ENCODE measurements around the gene ABCD2. TPM values are rescaled to one million over a fixed set of nuclear protein-coding genes. Genes with fewer than 3 reads are reported as not detected.
"Not testable (repeated sequence)": the region's sequence is repeated elsewhere in the genome, so short reads cannot be mapped to it uniquely, and the experiment has no call there.

Gene ABCD2
- total RNA-seq, 2 experiments from 2014 or later = 2.1 to 2.3 TPM

GRCh38 chr12:39612250-39612649 lies 7.4 kb downstream of the ABCD2 start:
- H3K27ac Mint-ChIP-seq = no peak overlapping the region
- H3K4me3 Mint-ChIP-seq = no peak overlapping the region
- ATAC-seq = no peak
- peaks cover 34% of the 10 kb centered on the region for H3K4me1 Mint-ChIP-seq
- ChIA-PET CTCF (interaction anchor here (1.1 to 1.7 kb wide), 2 partner anchors 19 to 65 kb away, joined by 3 read pairs; no protein-coding TSS in a partner anchor), POLR2A (no interaction called here)
- no peak for DNase-seq
- peaks cover 7% of the 10 kb centered on the region for H3K36me3 Mint-ChIP-seq (ENCODE audit: low read depth)
- H3K9me3 Mint-ChIP-seq (ENCODE audit: low read depth) = no peaks in the 10 kb centered on the region
- intact Hi-C loops (cut with DNase I, micrococcal nuclease) = no loop called here
- no peaks in the 10 kb centered on the region for H3K27me3 Mint-ChIP-seq

DNA sequence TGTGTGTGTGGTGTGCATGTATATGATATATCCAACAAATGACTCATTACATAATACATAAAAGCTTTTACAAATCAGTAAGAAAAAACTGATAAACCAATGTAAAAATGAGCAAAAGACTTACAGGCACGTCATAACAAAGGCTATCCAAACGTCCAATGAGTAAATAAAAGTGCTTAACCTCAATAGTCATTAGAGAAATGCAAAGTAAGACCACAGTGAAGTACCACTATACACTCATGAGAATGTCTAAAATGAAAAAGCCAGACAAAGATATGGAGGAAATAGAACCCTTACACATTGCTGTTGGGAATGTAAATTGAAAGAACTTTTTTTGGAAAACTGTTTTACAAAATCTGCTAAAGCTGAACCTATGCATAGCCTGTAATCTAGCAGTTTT lies 7.8 kb downstream of the ABCD2 start:
- intact Hi-C loops (cut with DNase I, micrococcal nuclease) = no loop called here
- Mint-ChIP-seq H3K4me3 (no peak overlapping the region), H3K27ac (no peak overlapping the region), H3K4me1 (peaks cover 34% of the 10 kb centered on the region), H3K27me3 (no peaks in the 10 kb centered on the region), H3K9me3 (ENCODE audit: low read depth) (no peaks in the 10 kb centered on the region), H3K36me3 (ENCODE audit: low read depth) (peaks cover 7% of the 10 kb centered on the region)
- CTCF ChIA-PET = interaction anchor here (1.4 to 1.7 kb wide), 2 partner anchors 17 to 18 kb away, joined by 3 read pairs; no protein-coding TSS in a partner anchor
- POLR2A ChIA-PET = no interaction called here
- DNase-seq (no peak), ATAC-seq (no peak)

GRCh38 chr12:39610436-39611025 lies 9.1 kb downstream of the ABCD2 start:
- Mint-ChIP-seq H3K27ac (no peak overlapping the region), H3K9me3 (ENCODE audit: low read depth) (no peaks in the 10 kb centered on the region), H3K4me1 (peaks cover 31% of the 10 kb centered on the region), H3K4me3 (no peak overlapping the region), H3K27me3 (no peaks in the 10 kb centered on the region), H3K36me3 (ENCODE audit: low read depth) (peaks cover 9% of the 10 kb centered on the region)
- intact Hi-C loops (cut with DNase I, micrococcal nuclease) = no loop called here
- no peak for DNase-seq
- ChIA-PET CTCF (interaction anchor here (1.4 to 2.1 kb wide), 2 partner anchors 9 to 18 kb away, joined by 3 to 7 read pairs; partner anchors contain the start of gene ABCD2), POLR2A (no interaction called here)
- ATAC-seq = no peak

DNA sequence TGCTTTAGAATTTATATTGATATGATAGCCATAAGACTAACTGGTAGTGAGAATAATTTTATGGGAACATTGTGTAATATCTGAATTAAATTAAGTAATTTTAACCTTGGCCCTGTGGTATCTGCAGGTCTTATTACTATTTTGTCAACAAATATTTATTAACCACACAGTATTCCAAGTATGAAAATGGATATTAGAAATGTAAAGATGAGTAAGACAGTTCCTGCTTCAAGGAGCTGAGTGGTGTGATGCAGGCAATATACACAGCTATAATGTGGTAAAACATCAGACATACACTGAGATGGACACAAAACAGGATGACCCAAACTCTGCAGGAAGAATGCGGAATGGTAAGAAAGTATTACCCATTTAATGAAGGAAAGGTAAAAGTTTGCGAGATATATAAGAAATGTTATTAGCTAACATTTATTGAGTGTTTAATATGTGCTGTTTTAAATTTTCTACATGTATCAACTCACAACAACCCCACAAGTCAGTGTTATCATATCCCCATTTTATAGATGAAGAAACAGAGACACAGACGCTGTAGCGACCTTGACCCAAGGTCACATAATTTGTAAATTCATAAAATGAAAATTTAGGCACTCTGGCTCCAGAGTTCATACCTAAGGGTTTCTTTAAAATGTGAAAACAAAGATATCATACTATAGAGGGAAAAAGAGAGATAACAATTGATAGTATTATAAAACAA lies 12.7 kb downstream of the ABCD2 start:
- intact Hi-C loops (cut with DNase I, micrococcal nuclease) = no loop called here
- Mint-ChIP-seq H3K4me3 (no peak overlapping the region), H3K36me3 (ENCODE audit: low read depth) (peaks cover 6% of the 10 kb centered on the region), H3K9me3 (ENCODE audit: low read depth) (no peaks in the 10 kb centered on the region), H3K27me3 (no peaks in the 10 kb centered on the region), H3K27ac (no peak overlapping the region), H3K4me1 (peaks cover 14% of the 10 kb centered on the region)
- ChIA-PET POLR2A (no interaction called here), CTCF (interaction anchor here (0.8 to 3.0 kb wide), 2 partner anchors 9 to 13 kb away, joined by 3 to 10 read pairs; partner anchors contain the start of gene ABCD2)
- DNase-seq (no peak), ATAC-seq (no peak)

DNA sequence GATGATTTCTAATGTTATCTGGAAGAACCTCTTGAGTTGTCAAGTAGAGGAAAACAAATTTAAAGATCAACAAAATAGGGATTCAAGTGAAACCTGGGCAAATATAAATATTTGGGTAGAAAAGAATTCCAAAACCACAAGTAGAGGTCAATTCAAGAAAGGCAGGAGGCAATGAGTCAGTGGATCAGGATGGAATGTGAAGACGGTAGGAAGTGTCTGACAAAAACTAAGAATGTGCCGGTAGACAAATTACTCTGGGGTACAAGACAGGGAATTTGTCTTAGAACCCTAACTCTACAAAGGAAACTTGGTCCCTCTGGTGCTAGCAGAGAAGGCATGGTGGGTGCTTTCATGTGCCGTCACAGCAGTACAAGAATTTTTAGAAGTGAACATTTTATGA lies 13.6 kb downstream of the ABCD2 start:
- ATAC-seq (no peak), DNase-seq (no peak)
- Mint-ChIP-seq H3K36me3 (ENCODE audit: low read depth) (peaks cover 7% of the 10 kb centered on the region), H3K27ac (no peak overlapping the region), H3K9me3 (ENCODE audit: low read depth) (no peaks in the 10 kb centered on the region), H3K4me1 (peaks cover 8% of the 10 kb centered on the region), H3K27me3 (no peaks in the 10 kb centered on the region), H3K4me3 (no peak overlapping the region)
- CTCF ChIA-PET = interaction anchor here (0.8 to 3.0 kb wide), 6 partner anchors 10 to 43 kb away, joined by 3 to 10 read pairs (median 4); partner anchors contain the start of gene ABCD2
- intact Hi-C loops (cut with DNase I, micrococcal nuclease) = no loop called here
- POLR2A ChIA-PET = no interaction called here

GRCh38 chr12:39605501-39605900 lies 14.1 kb downstream of the ABCD2 start:
- H3K27ac Mint-ChIP-seq = no peak overlapping the region
- peaks cover 7% of the 10 kb centered on the region for H3K36me3 Mint-ChIP-seq (ENCODE audit: low read depth)
- ChIA-PET POLR2A (no interaction called here), CTCF (interaction anchor here (0.9 to 3.0 kb wide), 7 partner anchors 10 to 43 kb away, joined by 3 to 10 read pairs (median 4); partner anchors contain the start of gene ABCD2)
- intact Hi-C loops (cut with DNase I, micrococcal nuclease) = no loop called here
- no peak for DNase-seq
- no peaks in the 10 kb centered on the region for H3K9me3 Mint-ChIP-seq (ENCODE audit: low read depth)
- H3K27me3 Mint-ChIP-seq = no peaks in the 10 kb centered on the region
- ATAC-seq = no peak
- H3K4me3 Mint-ChIP-seq = no peak overlapping the region
- H3K4me1 Mint-ChIP-seq = peaks cover 8% of the 10 kb centered on the region

DNA sequence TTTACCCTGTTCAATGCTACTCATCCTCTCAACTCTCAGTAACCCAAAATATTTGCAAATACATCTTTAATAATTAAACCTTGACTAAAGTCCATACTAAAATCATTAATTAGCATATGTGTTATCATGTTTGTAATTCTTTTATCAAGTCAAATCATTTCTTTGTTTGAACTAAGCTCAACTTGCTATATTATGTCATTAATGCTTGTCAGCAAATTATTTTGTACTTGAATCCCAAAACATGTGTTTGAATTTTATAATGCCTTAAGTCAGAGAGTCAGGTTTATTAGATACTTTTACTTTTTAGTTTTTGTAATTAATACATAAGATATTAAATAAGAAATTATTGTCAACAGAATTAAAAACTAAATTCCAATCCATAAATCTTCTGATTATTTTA lies 16.5 kb downstream of the ABCD2 start:
- ATAC-seq = no peak
- no peak for DNase-seq
- POLR2A ChIA-PET = no interaction called here
- Mint-ChIP-seq H3K36me3 (ENCODE audit: low read depth) (peaks cover 7% of the 10 kb centered on the region), H3K27me3 (no peaks in the 10 kb centered on the region), H3K9me3 (ENCODE audit: low read depth) (no peaks in the 10 kb centered on the region), H3K4me3 (no peak overlapping the region), H3K27ac (no peak overlapping the region), H3K4me1 (peaks cover 8% of the 10 kb centered on the region)
- intact Hi-C loops (cut with DNase I, micrococcal nuclease) = no loop called here
- CTCF ChIA-PET = no interaction called here

- DNase-seq; H3K4me3 Mint-ChIP-seq; intact Hi-C loops (cut with DNase I, micrococcal nuclease); H3K4me1 Mint-ChIP-seq; H3K36me3 Mint-ChIP-seq (ENCODE audit: low read depth); H3K9me3 Mint-ChIP-seq (ENCODE audit: low read depth); ATAC-seq; H3K27ac Mint-ChIP-seq; H3K27me3 Mint-ChIP-seq; POLR2A ChIA-PET: not testable (repeated sequence)
- CTCF ChIA-PET = interaction anchor here (0.9 kb wide), 1 partner anchor 12 kb away, joined by 4 read pairs; no protein-coding TSS in a partner anchor
These were observed 17.7 kb downstream of the ABCD2 start for GRCh38 chr12:39601951-39602350.

DNA sequence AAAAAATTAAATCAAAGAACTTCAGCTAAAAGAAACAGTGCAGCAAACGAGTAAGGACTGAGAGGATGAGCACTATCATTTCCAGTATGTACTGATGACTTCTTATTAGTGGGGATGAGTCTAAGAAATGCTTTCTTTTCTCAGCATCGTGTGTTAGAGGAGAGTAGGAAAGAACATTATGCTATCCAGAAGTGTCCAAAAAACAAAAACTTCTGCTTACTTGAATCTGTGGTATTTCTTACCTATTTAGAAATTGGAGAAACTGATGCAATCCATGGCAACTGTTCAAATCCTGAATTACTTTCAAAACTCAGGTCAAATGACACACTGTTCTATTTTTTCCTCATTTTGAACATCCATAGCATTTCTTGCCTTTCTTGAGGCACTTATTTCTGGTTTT lies 23.7 kb downstream of the ABCD2 start:
- DNase-seq (no peak), ATAC-seq (peak; percentile 49)
- H3K9me3 Mint-ChIP-seq (ENCODE audit: low read depth) = no peaks in the 10 kb centered on the region
- H3K4me3 Mint-ChIP-seq = no peak overlapping the region
- H3K36me3 Mint-ChIP-seq (ENCODE audit: low read depth) = no peaks in the 10 kb centered on the region
- H3K27me3 Mint-ChIP-seq = no peaks in the 10 kb centered on the region
- CTCF ChIA-PET = interaction anchor here (0.6 to 1.8 kb wide), 2 partner anchors 9 to 543 kb away, joined by 3 to 4 read pairs; no protein-coding TSS in a partner anchor
- H3K4me1 Mint-ChIP-seq = peaks cover 5% of the 10 kb centered on the region
- intact Hi-C loops (cut with DNase I, micrococcal nuclease) = no loop called here
- POLR2A ChIA-PET = no interaction called here
- H3K27ac Mint-ChIP-seq = peak overlapping the region; percentile 2

GRCh38 chr12:39592295-39592694 lies 27.3 kb downstream of the ABCD2 start:
- ChIA-PET POLR2A (no interaction called here), CTCF (no interaction called here)
- no peaks in the 10 kb centered on the region for H3K36me3 Mint-ChIP-seq (ENCODE audit: low read depth)
- H3K27me3 Mint-ChIP-seq = no peaks in the 10 kb centered on the region
- H3K4me3 Mint-ChIP-seq = no peak overlapping the region
- ATAC-seq (peak; percentile 16), DNase-seq (no peak)
- intact Hi-C loops (cut with DNase I, micrococcal nuclease) = no loop called here
- H3K27ac Mint-ChIP-seq = no peak overlapping the region
- H3K4me1 Mint-ChIP-seq = peaks cover 7% of the 10 kb centered on the region
- no peaks in the 10 kb centered on the region for H3K9me3 Mint-ChIP-seq (ENCODE audit: low read depth)

DNA sequence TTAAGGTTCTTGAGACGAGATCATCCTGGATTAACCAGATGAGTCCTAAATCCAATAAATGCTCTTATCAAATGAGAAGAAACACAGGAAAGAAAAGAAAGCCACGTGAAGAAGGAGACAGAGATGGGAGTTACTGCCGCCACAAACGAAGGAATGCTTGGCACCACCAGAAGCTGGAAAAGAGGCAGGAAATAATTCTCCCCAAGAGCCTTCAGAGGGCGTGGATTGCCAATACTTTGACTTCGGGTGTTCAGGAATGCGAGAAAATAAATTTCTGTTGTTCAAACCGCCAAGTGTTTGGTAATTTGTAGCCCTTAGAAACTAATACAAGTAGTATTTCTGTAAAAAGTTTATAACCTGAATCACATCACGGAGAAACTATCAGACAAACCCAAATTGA lies 31.3 kb downstream of the ABCD2 start:
- intact Hi-C loops (cut with DNase I, micrococcal nuclease) = loop anchor here (5.0 to 10.0 kb wide), 2 partner anchors 404 to 516 kb away; partner anchors contain the start of gene SLC2A13 (in 1 of the 2)
- Mint-ChIP-seq H3K4me3 (no peak overlapping the region), H3K27me3 (no peaks in the 10 kb centered on the region), H3K4me1 (peaks cover 4% of the 10 kb centered on the region), H3K9me3 (ENCODE audit: low read depth) (no peaks in the 10 kb centered on the region), H3K27ac (no peak overlapping the region), H3K36me3 (ENCODE audit: low read depth) (peaks cover 7% of the 10 kb centered on the region)
- ATAC-seq = no peak
- ChIA-PET POLR2A (no interaction called here), CTCF (interaction anchor here (1.1 to 1.9 kb wide), 2 partner anchors 17 to 402 kb away, joined by 3 to 5 read pairs; no protein-coding TSS in a partner anchor)
- no peak for DNase-seq

GRCh38 chr12:39587225-39587624 lies 32.4 kb downstream of the ABCD2 start:
- CTCF ChIA-PET = interaction anchor here (0.6 to 1.9 kb wide), 4 partner anchors 18 to 404 kb away, joined by 3 to 5 read pairs (median 4); no protein-coding TSS in a partner anchor
- H3K36me3 Mint-ChIP-seq (ENCODE audit: low read depth) = peaks cover 7% of the 10 kb centered on the region
- no peaks in the 10 kb centered on the region for H3K27me3 Mint-ChIP-seq
- ATAC-seq (peak; percentile 60), DNase-seq (peak; percentile 21)
- H3K9me3 Mint-ChIP-seq (ENCODE audit: low read depth) = no peaks in the 10 kb centered on the region
- no peak overlapping the region for H3K27ac Mint-ChIP-seq
- intact Hi-C loops (cut with DNase I, micrococcal nuclease) = loop anchor here (1.0 to 10.0 kb wide), 4 partner anchors 105 to 518 kb away; partner anchors contain the start of gene SLC2A13 (in 1 of the 2)
- POLR2A ChIA-PET = no interaction called here
- no peak overlapping the region for H3K4me3 Mint-ChIP-seq
- peaks cover 4% of the 10 kb centered on the region for H3K4me1 Mint-ChIP-seq
